MM.1S (cell line): ENCODE results near the gene FBXW10.
"Not testable (repeated sequence)": the region's sequence is repeated elsewhere in the genome, so short reads cannot be mapped to it uniquely, and the experiment has no call there.

Experiments used
- EZH2 ChIP-seq: fragments of 300-600 bp; sonication (generic); optimal IDR thresholded peaks from 2 replicates; pipeline ENCODE3; 2017; ENCODE audit warnings: low read depth, mild to moderate bottlenecking, antibody characterized with exemption, low read length, mixed read lengths
- EZH2phosphoT487 ChIP-seq: fragments of 300-600 bp; sonication (generic); IDR thresholded peaks from 2 replicates; pipeline ENCODE4 v1.6.1; 2018; ENCODE audit warnings: antibody characterized with exemption, low read length
- TF ChIP-seq, protein P1 (sequence below): fragments of 300-600 bp; sonication (generic); IDR thresholded peaks from 2 replicates; pipeline ENCODE4 v1.5.1; 2016; ENCODE audit warnings: antibody characterized with exemption, low read length, mixed read lengths

DNA sequence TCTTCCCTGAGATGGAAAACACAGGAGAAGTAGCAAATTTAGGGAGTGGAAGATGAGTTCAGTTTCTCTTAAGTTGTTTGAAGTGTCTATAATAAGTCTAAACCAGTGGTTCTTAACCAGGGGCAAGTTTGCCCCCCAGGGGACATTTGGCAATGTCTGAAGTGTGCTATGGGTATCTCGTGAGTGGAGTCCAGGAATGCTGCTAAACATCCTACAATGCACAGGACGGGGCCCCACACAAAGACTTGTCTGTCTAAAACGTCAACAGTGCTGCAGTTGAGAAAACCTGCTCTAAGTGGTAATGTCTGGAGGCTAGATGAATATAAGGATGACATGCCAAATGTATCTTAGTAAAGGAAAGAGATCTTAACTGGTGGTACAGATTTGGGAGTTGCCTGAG, 37.9 kb upstream of the FBXW10 start:
- not testable (repeated sequence) for TF ChIP-seq EZH2phosphoT487, EZH2
- TF ChIP-seq, protein P1, sequence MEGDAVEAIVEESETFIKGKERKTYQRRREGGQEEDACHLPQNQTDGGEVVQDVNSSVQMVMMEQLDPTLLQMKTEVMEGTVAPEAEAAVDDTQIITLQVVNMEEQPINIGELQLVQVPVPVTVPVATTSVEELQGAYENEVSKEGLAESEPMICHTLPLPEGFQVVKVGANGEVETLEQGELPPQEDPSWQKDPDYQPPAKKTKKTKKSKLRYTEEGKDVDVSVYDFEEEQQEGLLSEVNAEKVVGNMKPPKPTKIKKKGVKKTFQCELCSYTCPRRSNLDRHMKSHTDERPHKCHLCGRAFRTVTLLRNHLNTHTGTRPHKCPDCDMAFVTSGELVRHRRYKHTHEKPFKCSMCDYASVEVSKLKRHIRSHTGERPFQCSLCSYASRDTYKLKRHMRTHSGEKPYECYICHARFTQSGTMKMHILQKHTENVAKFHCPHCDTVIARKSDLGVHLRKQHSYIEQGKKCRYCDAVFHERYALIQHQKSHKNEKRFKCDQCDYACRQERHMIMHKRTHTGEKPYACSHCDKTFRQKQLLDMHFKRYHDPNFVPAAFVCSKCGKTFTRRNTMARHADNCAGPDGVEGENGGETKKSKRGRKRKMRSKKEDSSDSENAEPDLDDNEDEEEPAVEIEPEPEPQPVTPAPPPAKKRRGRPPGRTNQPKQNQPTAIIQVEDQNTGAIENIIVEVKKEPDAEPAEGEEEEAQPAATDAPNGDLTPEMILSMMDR = not testable (repeated sequence)
